Progenitor cell of endocrine pancreas (in vitro differentiated cells): ENCODE results near the gene C1orf94. TPM values are rescaled to one million over a fixed set of nuclear protein-coding genes. Genes with fewer than 3 reads are reported as not detected.

Source experiments
- DNase-seq: peaks from one replicate; pipeline ENCODE4 v3.0.0; 2021; ENCODE audit warnings: low spot score; ENCODE audit not compliant: unreplicated experiment
- H3K27ac Mint-ChIP-seq: 2 replicates; pipeline ENCODE4 v1.8.0; 2021; ENCODE audit warnings: mild to moderate bottlenecking, moderate library complexity, mixed read lengths
- H3K27me3 Mint-ChIP-seq: 2 replicates; pipeline ENCODE4 v1.8.0; 2021; ENCODE audit warnings: mixed read lengths
- H3K36me3 Mint-ChIP-seq: 2 replicates; pipeline ENCODE4 v1.8.0; 2022; ENCODE audit warnings: mixed read lengths; ENCODE audit not compliant: insufficient read depth
- H3K4me1 Mint-ChIP-seq: 2 replicates; pipeline ENCODE4 v1.8.0; 2021; ENCODE audit warnings: low read depth, mixed read lengths
- H3K4me3 Mint-ChIP-seq: 2 replicates; pipeline ENCODE4 v1.8.0; 2021; ENCODE audit warnings: low read depth, mild to moderate bottlenecking, moderate library complexity, mixed read lengths
- H3K9me3 Mint-ChIP-seq: 2 replicates; pipeline ENCODE4 v1.8.0; 2021; ENCODE audit warnings: low read depth, mixed read lengths
- long read RNA-seq: library from polyadenylated mRNA; unstranded; transcript quantifications from one replicate; pipeline ENCODE4 v2.0.0, GENCODE V29; 2020
- total RNA-seq: library from RNA; stranded (reverse); gene quantifications from 2 replicates; pipeline ENCODE4 v1.2.1, GENCODE V29; 2021
- TF ChIP-seq, protein P1 (sequence below): fragments of 200-600 bp; sonication (generic); IDR thresholded peaks from one replicate; pipeline ENCODE4 v1.5.0; 2021; ENCODE audit warnings: antibody characterized with exemption, mild to moderate bottlenecking; ENCODE audit not compliant: unreplicated experiment

C1orf94 gene, protein sequence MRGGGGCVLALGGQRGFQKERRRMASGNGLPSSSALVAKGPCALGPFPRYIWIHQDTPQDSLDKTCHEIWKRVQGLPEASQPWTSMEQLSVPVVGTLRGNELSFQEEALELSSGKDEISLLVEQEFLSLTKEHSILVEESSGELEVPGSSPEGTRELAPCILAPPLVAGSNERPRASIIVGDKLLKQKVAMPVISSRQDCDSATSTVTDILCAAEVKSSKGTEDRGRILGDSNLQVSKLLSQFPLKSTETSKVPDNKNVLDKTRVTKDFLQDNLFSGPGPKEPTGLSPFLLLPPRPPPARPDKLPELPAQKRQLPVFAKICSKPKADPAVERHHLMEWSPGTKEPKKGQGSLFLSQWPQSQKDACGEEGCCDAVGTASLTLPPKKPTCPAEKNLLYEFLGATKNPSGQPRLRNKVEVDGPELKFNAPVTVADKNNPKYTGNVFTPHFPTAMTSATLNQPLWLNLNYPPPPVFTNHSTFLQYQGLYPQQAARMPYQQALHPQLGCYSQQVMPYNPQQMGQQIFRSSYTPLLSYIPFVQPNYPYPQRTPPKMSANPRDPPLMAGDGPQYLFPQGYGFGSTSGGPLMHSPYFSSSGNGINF
- total RNA-seq: not detected in 2 replicates
- long read RNA-seq: 0 reads

DNA sequence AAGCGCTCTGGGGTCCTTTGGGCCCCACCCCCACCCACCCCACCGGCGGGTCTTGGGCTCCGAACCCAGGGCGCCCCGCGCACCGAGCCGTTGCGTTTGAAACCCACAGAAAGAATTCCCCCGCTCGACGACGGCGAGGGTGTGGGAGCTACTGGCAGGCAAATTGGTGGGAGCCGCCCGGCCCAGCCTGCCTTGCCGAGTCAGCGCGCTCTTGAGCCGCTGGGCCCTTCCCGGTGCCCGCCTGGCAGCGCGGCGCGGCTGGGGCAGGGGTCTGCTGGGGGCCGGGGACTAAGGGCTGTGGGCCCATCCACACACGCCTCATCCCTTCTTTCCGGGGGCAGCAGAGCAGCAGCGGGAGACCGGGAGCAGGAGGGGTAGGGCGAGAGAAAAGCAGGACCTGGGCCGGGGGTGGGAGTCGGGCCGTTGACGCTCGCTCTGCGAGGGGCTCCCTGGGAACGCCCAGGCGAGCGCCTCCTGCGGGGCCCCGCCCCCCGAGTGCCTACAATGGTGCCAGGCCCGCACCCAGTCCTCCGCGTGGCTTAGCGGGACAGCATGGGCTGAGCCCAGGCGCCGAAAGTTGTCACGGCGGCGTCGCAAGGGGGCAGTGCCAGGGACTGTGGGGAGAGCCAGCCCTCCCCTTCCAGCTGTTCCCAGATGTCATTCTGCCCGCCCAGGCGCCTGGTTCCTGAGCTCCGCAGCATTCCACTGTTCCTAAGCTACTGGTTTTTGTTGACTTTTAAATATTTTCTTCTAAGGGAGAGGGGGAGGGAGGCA, at the start of gene C1orf94:
C1orf94 (plus strand) TSS at position 78 of the 774 bp plus-strand sequence. CDS start 883 bp downstream, outside the sequence.
- TF ChIP-seq, protein P1, sequence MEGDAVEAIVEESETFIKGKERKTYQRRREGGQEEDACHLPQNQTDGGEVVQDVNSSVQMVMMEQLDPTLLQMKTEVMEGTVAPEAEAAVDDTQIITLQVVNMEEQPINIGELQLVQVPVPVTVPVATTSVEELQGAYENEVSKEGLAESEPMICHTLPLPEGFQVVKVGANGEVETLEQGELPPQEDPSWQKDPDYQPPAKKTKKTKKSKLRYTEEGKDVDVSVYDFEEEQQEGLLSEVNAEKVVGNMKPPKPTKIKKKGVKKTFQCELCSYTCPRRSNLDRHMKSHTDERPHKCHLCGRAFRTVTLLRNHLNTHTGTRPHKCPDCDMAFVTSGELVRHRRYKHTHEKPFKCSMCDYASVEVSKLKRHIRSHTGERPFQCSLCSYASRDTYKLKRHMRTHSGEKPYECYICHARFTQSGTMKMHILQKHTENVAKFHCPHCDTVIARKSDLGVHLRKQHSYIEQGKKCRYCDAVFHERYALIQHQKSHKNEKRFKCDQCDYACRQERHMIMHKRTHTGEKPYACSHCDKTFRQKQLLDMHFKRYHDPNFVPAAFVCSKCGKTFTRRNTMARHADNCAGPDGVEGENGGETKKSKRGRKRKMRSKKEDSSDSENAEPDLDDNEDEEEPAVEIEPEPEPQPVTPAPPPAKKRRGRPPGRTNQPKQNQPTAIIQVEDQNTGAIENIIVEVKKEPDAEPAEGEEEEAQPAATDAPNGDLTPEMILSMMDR: no peak
- no peak within 1 kb of the TSS for H3K27ac Mint-ChIP-seq
- H3K9me3 Mint-ChIP-seq: no peaks in the 10 kb centered on the region
- H3K4me1 Mint-ChIP-seq: no peaks in the 10 kb centered on the region
- peaks cover 55% of the 10 kb centered on the region for H3K27me3 Mint-ChIP-seq
- no peak within 1 kb of the TSS for H3K4me3 Mint-ChIP-seq
- H3K36me3 Mint-ChIP-seq: no peaks in the 10 kb centered on the region
- DNase-seq: no peak

DNA sequence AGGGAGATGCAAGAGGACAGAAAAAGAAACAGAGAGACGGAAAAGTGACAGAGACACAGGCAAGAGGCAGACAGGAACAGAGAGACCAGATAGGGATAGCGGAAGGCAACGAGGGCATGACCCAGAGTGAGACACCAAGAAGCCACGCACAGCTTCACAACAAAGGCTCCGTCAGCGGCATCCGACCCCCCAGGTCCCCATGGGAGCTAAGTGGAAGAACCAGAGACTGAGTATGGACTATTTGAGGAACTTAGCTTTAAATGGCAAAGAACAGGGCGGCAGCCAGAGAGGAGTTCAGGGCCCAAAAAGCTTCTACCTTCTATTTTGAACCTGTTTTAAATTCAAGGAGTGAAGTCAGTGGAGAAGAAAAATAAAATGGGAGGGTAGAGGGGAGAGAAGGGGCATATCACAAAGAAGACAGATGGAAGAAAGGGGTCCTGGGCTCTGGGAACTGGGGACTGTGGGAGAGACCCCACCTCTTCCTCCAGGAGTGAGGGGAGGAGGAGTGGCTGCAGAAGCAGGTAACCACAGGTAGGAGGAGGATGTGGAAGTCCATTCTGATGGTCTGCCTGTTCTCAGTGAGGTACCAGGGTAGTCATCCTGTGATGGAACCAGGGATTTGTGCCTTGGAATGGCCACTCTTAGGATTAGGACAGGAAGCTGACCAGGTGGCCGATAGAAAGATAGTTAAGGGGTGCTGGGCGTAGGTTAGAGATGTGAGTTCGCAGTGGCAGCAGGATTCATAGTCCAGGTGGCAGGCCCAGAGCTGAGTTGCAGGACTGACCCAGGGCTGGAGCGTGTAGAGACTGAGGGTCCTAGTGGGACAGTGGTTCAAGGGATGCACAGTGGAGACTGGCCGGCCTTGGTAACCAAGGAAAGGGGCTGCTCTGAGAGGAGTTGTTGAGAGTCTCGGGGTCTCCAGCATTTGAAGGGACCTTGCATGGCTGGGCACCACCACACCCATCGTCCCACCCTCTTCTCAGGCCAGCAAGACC, 49.4 kb upstream of the C1orf94 start:
- Mint-ChIP-seq H3K4me1 (no peaks in the 10 kb centered on the region), H3K36me3 (no peaks in the 10 kb centered on the region), H3K27me3 (peaks cover 23% of the 10 kb centered on the region), H3K4me3 (no peak overlapping the region), H3K9me3 (no peaks in the 10 kb centered on the region), H3K27ac (no peak overlapping the region)
- no peak for DNase-seq
- TF ChIP-seq, protein P1: no peak

- no peak for DNase-seq
- H3K4me1 Mint-ChIP-seq: no peaks in the 10 kb centered on the region
Observed at GRCh38 chr1:34128186-34128889, 48.4 kb upstream of the C1orf94 start.

DNA sequence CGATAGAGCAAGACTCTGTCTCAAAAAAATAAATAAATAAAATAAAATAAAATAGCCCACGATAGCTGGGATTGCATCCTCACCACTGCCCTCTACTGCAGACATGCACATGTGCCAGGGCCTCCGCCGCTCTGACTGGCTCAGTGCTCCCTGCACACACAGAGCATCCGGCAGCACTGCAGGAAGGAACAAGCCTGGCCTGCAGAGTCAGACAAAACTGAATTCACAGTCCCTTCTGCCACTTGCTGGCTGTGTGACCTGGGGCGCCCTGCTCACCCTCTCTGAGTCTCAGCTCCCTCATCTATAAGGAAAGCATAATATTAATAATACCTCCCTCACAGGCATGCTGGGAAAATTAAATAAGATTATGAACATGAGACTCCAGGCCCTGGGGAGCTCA, 47.1 kb upstream of the C1orf94 start:
- DNase-seq: no peak

More at GRCh38 chr1:34128186-34128889, 48.4 kb upstream of the C1orf94 start:
- no peak overlapping the region for H3K4me3 Mint-ChIP-seq
- H3K36me3 Mint-ChIP-seq: no peaks in the 10 kb centered on the region
- TF ChIP-seq, protein P1: no peak
- no peaks in the 10 kb centered on the region for H3K9me3 Mint-ChIP-seq
- no peak overlapping the region for H3K27ac Mint-ChIP-seq
- peaks cover 23% of the 10 kb centered on the region for H3K27me3 Mint-ChIP-seq

More for the DNA sequence above, 47.1 kb upstream of the C1orf94 start:
- Mint-ChIP-seq H3K9me3 (no peaks in the 10 kb centered on the region), H3K36me3 (no peaks in the 10 kb centered on the region), H3K4me1 (no peaks in the 10 kb centered on the region), H3K27me3 (peaks cover 23% of the 10 kb centered on the region), H3K27ac (no peak overlapping the region), H3K4me3 (no peak overlapping the region)
- TF ChIP-seq, protein P1: no peak
